ENCODE measurements around the gene TRIM47. TPM values are rescaled to one million over a fixed set of nuclear protein-coding genes. Genes with fewer than 3 reads are reported as not detected.
A peak's percentile ranks its signal among the peaks of the same experiment; 100 is the strongest.

The TRIM47 gene
- total and polyA plus RNA-seq, 9 donors = 7.2 to 38.3 (median 17.3) TPM

DNA sequence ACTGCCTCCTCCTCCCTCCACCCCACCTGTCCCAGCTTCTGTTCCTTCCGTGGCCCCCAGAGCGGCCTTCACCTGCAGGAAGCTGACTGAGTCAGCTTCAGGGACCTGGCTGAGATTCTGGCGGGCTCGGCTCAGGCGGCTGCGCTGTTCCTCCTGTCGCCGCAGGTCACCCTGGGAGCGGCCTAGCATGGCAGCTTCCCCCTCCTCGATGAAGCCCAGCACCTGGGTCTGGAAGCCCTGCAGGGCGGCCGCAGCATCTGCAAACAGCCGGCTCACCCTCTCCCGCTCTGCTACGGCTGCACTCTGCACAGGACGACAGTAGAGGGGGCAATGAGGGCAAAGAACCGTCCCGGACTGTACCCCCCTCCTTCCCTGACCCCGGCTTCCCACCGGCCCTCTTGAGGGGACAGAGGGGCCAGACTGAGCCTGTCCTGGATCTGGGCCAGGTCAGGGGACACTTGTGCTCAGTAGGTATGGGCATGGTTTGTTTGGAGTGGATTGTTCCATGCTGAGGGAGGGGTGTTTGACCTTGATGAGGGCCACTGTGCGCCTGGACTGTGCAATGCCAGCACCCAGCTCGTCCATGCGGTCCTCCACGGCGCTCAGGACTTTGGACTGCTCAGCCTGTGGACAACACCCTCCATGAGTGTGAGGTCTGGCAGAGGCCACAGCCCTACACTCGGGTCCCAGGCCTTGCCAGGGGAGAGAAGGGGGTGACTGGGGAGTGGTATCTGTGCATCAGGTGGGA, 2.0 kb downstream of the TRIM47 start:
- TF ChIP-seq CTCF (IDR thresholded peaks at IDR 0.05) (no peak), EP300 (IDR thresholded peaks at IDR 0.05) (no peak), POLR2A (IDR thresholded peaks at IDR 0.05) (no peak)
- Histone ChIP-seq H3K27me3 (no peaks in the 10 kb centered on the region), H3K36me3 (no peaks in the 10 kb centered on the region), H3K9me3 (no peaks in the 10 kb centered on the region), H3K4me1 (ENCODE audit: insufficient read depth) (peaks cover 23% of the 10 kb centered on the region), H3K27ac (peak overlapping the region; percentile 58 to 64), H3K4me3 (peak overlapping the region; percentile 48)
- intact Hi-C loops (cut with DNase I) = loop anchor here in 1 of 4 donors (2.0 to 10.0 kb wide), 2 partner anchors 20 to 102 kb away; a partner anchor contains a TSS
- DNase-seq = peak in 1 of 5 donors; percentile 58
- WGBS, 3 donors = 40 to 50% (median 46%) methylated on average over 23 to 26 of the region's 26 CpGs

DNA sequence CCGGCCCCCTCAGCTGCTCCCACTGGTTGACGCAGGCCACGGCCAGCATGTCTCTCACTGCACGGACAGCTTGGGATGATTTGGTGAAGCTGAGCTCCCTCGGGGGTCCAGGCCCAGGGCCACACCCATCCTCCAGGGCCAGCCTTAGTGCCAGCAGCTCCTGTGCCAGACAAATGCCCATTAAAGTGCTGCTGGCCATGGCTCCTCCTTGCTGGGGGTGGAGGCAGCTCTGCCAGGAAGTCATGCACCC, 2.5 kb downstream of the TRIM47 start:
- Histone ChIP-seq H3K27me3 (no peaks in the 10 kb centered on the region), H3K9me3 (no peaks in the 10 kb centered on the region), H3K36me3 (no peaks in the 10 kb centered on the region), H3K4me1 (ENCODE audit: insufficient read depth) (peaks cover 23% of the 10 kb centered on the region), H3K4me3 (peak overlapping the region; percentile 48), H3K27ac (peak overlapping the region in 1 of 2 donors; percentile 64)
- intact Hi-C loops (cut with DNase I) = loop anchor here in 1 of 4 donors (2.0 to 10.0 kb wide), 2 partner anchors 19 to 101 kb away; a partner anchor contains a TSS
- TF ChIP-seq CTCF (IDR thresholded peaks at IDR 0.05) (no peak), EP300 (IDR thresholded peaks at IDR 0.05) (no peak), POLR2A (IDR thresholded peaks at IDR 0.05) (no peak)
- WGBS, 3 donors = 64 to 73% (median 67%) methylated on average over 5 of the region's 5 CpGs
- DNase-seq = no peak

GRCh38 chr17:75875182-75875939, 3.0 kb downstream of the TRIM47 start:
- no peaks in the 10 kb centered on the region for H3K36me3 ChIP-seq
- peak overlapping the region in 1 of 2 donors; percentile 64 for H3K27ac ChIP-seq
- no peak overlapping the region for H3K4me3 ChIP-seq
- TF ChIP-seq POLR2A (IDR thresholded peaks at IDR 0.05) = no peak
- no peak for TF ChIP-seq EP300 (IDR thresholded peaks at IDR 0.05)
- no peak for TF ChIP-seq CTCF (IDR thresholded peaks at IDR 0.05)
- H3K27me3 ChIP-seq = no peaks in the 10 kb centered on the region
- no peaks in the 10 kb centered on the region for H3K9me3 ChIP-seq
- peaks cover 23% of the 10 kb centered on the region for H3K4me1 ChIP-seq (ENCODE audit: insufficient read depth)
- intact Hi-C loops (cut with DNase I) = loop anchor here in 1 of 4 donors (10.0 kb wide), 1 partner anchor 101 kb away; a partner anchor contains a TSS
- peak in 3 of 5 donors; percentile 57 to 71 (median 68) for DNase-seq
- 73 to 84% (median 74%) methylated on average over 18 of the region's 18 CpGs for WGBS, 3 donors

- Histone ChIP-seq H3K9me3 (no peaks in the 10 kb centered on the region), H3K27me3 (no peaks in the 10 kb centered on the region), H3K4me3 (no peak overlapping the region), H3K4me1 (ENCODE audit: insufficient read depth) (peaks cover 26% of the 10 kb centered on the region), H3K27ac (no peak overlapping the region), H3K36me3 (no peaks in the 10 kb centered on the region)
- DNase-seq = no peak
- no peak for TF ChIP-seq POLR2A (IDR thresholded peaks at IDR 0.05)
- TF ChIP-seq EP300 (IDR thresholded peaks at IDR 0.05) = no peak
- no peak for TF ChIP-seq CTCF (IDR thresholded peaks at IDR 0.05)
- intact Hi-C loops (cut with DNase I) = loop anchor here in 1 of 4 donors (10.0 kb wide), 1 partner anchor 100 kb away; a partner anchor contains a TSS
- 86 to 90% (median 89%) methylated on average over 38 of the region's 38 CpGs for WGBS, 3 donors
These were observed 3.8 kb downstream of the TRIM47 start for GRCh38 chr17:75874323-75875181.

All from ovary (tissue), 9 donors.